NCI-H524 treated with DMSO at 0.1 percent for 48 hours (cell line): ENCODE results near the gene WNT7A.

Experiments
- DNase-seq: peaks from one replicate; lab custom pipeline; 2025; lab: John Stamatoyannopoulos, UW

The WNT7A gene

DNA sequence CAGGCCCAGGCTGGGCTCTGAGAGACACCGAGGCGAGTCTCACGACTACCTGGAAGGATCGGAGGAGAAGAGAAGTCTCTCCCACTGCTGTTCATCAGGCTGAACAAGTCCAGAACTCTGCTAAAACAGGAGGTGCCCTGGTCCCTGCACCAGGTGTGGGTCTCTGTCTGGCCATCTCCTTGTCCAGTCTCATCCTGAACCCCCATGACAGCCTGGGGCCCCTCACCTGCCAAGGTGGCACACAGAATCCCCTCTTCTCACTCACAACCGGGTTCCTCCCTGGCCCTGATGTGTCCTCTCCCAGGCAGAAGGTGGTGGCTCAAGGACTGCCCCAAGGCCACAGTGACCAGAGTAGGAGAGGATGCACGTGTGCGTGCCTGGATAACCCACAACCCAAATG lies 34.1 kb downstream of the WNT7A start:
- DNase-seq, result no peak

DNA sequence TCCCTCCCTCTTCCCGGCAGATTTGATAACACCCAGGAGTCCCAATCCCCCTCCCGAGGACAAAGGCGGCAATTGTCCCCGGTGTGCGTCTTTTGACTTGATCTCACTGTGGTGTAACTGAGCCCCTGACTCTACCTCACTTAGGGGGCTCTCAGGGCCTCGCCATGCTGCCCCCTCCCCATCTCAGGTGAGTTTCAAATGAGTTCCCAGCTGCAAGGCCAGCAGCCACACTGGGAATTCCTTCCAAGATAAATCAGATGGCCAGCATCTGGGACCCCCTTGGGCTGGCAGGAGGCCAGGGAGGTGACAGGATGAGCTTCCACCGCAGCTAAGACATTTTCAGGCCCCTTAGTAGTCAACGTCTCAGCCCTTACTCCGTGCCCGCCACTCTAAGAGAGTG lies 35.0 kb downstream of the WNT7A start:
- no peak for DNase-seq

DNA sequence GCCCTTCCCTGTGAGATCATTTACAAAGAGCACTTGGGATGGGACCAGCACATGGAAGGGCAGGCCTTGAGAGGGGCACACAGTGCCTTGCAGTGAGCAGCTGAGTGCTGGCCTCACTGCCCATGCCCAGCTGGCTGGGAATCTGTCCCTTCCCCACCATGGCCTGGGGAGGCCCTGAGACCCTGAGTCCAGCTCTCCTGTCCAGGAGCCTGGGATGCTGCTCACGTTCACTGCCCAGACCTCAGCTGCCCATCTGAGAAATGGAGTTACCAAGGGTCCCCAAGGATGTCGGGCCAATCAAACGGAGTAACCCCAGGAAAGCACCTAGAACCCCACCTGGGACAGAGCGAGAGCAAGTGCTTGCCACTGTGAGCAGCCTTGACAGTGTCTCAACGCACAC lies 35.6 kb downstream of the WNT7A start:
- DNase-seq, result no peak

GRCh38 chr3:13843351-13843750 lies 36.5 kb downstream of the WNT7A start:
- DNase-seq, result no peak

- DNase-seq, result no peak
Observed at GRCh38 chr3:13842226-13842625, 37.6 kb downstream of the WNT7A start.

DNA sequence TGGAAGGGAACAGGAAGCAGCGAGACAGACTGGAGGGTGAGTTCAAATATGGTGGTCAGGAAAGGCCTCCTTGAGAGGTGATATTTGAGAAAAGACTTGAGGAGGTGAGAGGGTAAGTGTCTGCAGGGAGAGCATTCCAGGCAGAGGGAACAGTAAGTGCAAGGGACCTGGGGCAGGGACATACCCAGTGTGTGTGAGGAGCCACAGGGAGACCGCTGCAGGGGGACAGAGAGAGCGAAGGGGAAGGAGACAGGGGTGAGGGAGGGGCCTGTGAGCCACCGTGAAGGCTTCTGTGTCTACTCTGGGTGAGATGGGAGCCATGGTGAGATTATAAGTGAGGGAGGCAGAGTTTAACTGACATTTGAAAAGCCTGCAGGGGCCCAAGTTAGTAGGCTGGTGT lies 38.0 kb downstream of the WNT7A start:
- no peak for DNase-seq

DNA sequence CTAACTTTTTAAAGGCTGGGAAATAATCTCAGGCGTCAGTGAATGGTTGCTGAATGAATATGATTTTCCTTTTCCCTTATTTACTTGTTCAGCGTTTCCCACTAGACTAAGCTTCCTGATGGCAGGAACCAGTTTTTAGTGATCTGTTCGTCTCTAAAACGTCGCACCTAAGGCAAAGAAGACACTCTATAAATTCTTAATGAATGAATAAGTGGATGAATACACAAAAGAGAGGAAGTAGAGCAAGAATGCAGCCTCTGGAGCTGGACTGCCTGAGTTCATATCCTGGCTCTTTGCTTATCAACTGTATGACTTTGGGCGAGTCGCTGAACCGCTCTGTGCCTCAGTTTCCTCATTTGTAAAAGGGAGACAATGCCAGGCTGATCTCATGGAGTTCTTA lies 38.7 kb downstream of the WNT7A start:
- DNase-seq, result no peak

GRCh38 chr3:13840456-13840855 lies 39.4 kb downstream of the WNT7A start:
- DNase-seq, result no peak

DNA sequence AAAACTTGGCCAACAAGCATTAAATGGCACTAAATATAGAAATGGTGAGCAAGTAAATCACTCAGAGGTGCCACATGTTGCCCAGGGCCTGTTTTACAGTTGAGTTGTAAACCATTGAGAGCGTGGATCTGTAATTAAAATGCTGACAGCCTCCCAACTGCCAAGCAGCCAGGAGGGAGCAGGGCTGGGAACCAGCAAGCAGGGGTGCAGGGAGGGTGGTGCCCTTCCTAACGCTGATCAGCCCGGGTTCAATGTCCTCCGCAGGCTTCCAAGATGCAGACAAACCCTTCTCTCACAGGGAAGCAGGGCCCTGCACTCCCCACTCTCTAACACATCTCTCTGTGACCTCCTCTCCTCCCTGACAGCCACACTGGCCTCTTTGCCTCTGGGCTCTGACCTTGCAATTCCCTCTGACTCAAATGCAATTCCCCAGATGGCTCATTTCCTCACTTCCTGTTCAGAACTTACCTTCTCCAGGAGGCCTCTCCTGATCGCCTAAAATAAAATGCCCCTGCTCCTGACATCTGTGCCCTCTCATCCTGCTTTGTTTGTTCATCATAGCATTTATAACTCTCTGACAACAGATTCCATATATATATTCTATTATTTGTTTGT lies 40.0 kb downstream of the WNT7A start:
- DNase-seq, result no peak

DNA sequence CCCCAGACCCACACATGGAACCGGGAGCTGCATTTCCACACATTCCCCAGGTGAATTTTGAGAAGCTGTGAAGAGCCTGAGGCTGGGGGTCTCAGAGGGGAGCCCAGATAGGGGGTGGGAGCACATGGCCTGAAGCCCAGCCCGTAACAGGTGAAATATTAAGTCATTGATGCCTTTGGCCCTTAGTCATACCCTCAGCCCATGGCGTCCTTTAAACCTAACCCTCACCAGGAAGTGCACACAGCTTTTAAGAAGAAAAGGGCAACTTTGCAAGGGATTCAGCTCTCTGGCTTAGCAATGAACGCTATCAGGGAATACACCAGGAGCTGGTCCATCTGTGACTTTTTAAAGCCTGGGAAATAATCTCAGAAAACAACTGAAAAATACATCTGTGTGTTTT lies 40.6 kb downstream of the WNT7A start:
- DNase-seq, result no peak

DNA sequence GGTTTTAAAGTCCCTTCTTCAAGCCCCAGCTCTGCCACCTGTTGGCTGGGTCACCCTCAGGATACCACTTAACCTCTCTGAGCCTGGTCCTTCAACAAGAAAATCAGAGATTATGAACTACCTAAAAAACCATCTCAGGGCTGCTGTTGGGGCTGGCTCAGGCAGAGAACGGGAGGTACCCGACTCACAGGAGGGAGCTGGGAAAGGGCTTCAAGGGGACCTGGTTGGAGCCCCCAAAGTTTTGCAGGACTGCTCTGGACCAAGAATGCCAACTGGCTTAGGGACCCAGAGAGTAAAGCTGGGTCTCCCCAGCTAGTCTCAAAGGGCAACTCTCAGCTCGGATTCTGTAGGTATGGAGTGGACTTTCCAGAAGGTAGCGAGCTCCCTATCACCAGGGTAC lies 41.5 kb downstream of the WNT7A start:
- no peak for DNase-seq

GRCh38 chr3:13837751-13838150 lies 42.1 kb downstream of the WNT7A start:
- no peak for DNase-seq

- no peak for DNase-seq
Observed at GRCh38 chr3:13836658-13837587, 42.9 kb downstream of the WNT7A start.

- no peak for DNase-seq
Observed at GRCh38 chr3:13835246-13835645, 44.6 kb downstream of the WNT7A start.

DNA sequence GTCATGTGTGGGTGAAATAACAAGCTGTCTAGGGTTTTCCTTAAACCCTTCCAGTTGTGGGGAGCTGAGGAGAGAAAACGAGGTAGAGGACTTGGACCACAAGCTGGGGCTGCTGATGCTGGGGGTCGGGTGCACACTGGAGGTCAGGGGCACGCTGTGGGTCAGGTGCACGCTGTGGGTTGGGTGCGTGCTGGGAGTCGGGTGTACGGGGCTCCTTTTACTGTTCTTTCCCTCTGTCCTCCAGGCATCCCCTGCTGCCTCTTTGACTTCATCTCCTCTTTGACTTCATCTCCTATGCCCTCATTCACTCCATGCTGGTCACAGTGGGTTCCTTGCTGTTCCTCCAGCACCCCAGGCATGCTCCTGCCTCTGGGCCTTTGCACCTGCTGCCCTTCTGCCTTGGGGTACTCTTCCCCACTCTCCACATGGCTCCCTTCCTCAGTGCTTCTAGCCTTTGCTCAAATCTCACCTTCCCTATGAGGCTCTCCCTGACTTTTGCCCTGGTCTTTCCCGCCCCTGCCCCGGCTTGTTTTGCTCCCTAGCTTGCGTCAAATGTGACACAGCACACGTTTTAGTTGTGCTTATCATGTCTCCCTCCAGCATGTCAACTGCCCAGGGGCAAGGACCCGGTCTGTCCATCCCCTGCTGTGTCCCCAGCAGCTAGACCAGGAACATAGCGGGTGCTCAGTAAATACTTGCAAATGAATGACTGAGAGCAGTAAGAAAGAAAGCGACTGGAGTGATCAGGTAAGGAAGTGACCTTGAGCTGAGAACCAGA lies 45.4 kb downstream of the WNT7A start:
- DNase-seq, result no peak

DNA sequence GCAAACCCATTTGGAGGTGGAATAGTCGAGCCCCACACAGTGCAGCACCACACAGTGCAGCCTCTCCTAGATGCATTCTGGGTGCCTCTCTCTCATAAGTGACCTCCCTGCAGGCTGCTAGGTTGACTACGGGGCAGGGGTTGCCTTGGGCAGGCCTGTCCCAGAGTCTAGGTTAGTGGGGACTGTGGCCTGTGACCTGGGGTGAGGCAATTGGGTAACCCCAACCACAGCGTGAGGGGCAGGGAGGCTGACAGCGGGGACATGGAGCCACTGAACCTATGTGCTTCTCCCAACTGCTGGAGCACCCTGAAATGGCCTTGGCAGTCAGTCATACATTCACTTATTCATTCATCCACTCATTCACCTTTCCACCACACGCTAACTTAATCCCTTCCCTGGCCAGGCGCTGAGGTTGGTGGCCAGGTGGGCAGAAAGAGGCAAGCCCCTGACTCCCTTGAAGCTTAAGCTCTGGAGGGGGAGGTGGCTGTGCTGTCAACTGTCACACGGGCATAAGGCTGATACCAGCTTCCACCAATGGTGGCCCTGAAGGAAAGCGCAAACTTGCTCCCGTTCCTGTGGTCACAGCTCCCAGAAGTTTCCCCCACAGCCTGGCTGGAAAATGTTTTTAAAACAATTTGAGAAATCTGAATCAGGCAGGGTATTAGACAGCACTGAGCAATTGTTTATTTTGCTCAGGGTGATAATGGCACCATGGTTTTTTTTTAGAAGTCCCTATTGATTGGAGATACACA lies 46.2 kb downstream of the WNT7A start:
- no peak for DNase-seq

- DNase-seq, result no peak
Observed at GRCh38 chr3:13832130-13832529, 47.7 kb downstream of the WNT7A start.

GRCh38 chr3:13831386-13831996 lies 48.4 kb downstream of the WNT7A start:
- DNase-seq, result no peak

GRCh38 chr3:13829311-13829710 lies 50.6 kb downstream of the WNT7A start:
- no peak for DNase-seq

GRCh38 chr3:13828501-13829265 lies 51.2 kb downstream of the WNT7A start:
- DNase-seq, result no peak

DNA sequence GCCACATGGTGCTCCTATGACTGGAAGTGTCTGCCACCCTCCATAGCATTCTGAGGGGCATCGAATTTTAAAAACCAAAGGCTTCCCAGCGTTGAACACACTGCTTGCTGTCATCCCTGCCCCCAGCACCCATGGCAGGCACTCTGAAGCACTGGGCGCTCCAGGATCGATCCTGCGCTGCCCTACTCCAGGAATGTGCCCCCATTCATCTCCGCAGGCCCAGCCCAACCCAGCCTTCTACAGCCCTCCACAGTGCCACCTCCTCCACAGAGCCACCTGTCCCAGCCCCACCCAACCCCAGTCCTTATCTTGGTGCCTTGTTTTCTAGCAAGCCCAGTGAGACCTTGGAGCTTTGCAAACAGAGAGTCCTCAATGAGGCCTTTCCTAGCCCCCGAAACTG lies 52.2 kb downstream of the WNT7A start:
- DNase-seq, result no peak
